Neuronal stem cell (in vitro differentiated cells): ENCODE measurements around the gene STK39.

Experiments used
- DNase-seq: peaks from one replicate; pipeline ENCODE4 v3.0.0-alpha.2; 2013; ENCODE audit warnings: low spot score
- H2AFZ ChIP-seq: one replicate; pipeline ENCODE4 v1.6.1; 2013; ENCODE audit warnings: mild to moderate bottlenecking, low read length, inconsistent platforms
- H2AK5ac ChIP-seq: 2 replicates; pipeline ENCODE4 v1.6.1; 2013; ENCODE audit warnings: low read depth, mild to moderate bottlenecking, inconsistent platforms, low read length, moderate library complexity, mixed read lengths
- H2BK120ac ChIP-seq: 2 replicates; pipeline ENCODE4 v1.6.1; 2013; ENCODE audit warnings: low read depth, mild to moderate bottlenecking, inconsistent platforms, low read length, moderate library complexity, mixed read lengths
- H2BK12ac ChIP-seq: one replicate; pipeline ENCODE4 v1.6.1; 2013; ENCODE audit warnings: low read length, inconsistent platforms
- H2BK15ac ChIP-seq: 2 replicates; pipeline ENCODE4 v1.6.1; 2013; ENCODE audit warnings: mild to moderate bottlenecking, low read length, inconsistent platforms, mixed read lengths
- H2BK5ac ChIP-seq: one replicate; pipeline ENCODE4 v1.6.1; 2013; ENCODE audit warnings: inconsistent platforms, mild to moderate bottlenecking, low read length, moderate library complexity
- H3K14ac ChIP-seq: one replicate; pipeline ENCODE4 v1.6.1; 2013; ENCODE audit warnings: low read length, inconsistent platforms
- H3K18ac ChIP-seq: 2 replicates; pipeline ENCODE4 v1.6.1; 2013; ENCODE audit warnings: low read length, inconsistent platforms
- H3K23ac ChIP-seq: 2 replicates; pipeline ENCODE4 v1.6.1; 2013; ENCODE audit warnings: low read depth, mild to moderate bottlenecking, mixed read lengths, low read length, inconsistent platforms; ENCODE audit not compliant: poor library complexity
- H3K27ac ChIP-seq: replicated peaks from 3 replicates; pipeline ENCODE4 v1.5.1; 2013; ENCODE audit warnings: low read length, inconsistent platforms
- H3K27me3 ChIP-seq, 3 experiments: 2 replicates each; pipeline ENCODE4 v1.6.1; 2013; ENCODE audit warnings: low read length in 3 of 3, mild to moderate bottlenecking in 2 of 3, inconsistent platforms in 1 of 3, low read depth in 1 of 3, mixed read lengths in 1 of 3, moderate library complexity in 1 of 3; ENCODE audit not compliant: control insufficient read depth in 3 of 3, insufficient read depth in 3 of 3
- H3K36me3 ChIP-seq, 2 donors: replicated peaks in 1 of 2; 2 replicates each; pipeline ENCODE4 v1.6.1; 2013; ENCODE audit warnings: low read length in 2 of 2; ENCODE audit not compliant: control insufficient read depth in 2 of 2, insufficient read depth in 2 of 2
- H3K4ac ChIP-seq: 2 replicates; pipeline ENCODE4 v1.6.1; 2013; ENCODE audit warnings: inconsistent platforms, mild to moderate bottlenecking, low read length, moderate library complexity
- H3K4me1 ChIP-seq, 2 donors: 1 replicate in 1 of 2; 2 replicates in 1 of 2; pipeline ENCODE4 v1.6.1; 2013; ENCODE audit warnings: low read length in 2 of 2, low read depth in 1 of 2; ENCODE audit not compliant: control insufficient read depth in 2 of 2, insufficient read depth in 1 of 2
- H3K4me2 ChIP-seq: one replicate; pipeline ENCODE4 v1.6.1; 2013; ENCODE audit warnings: mild to moderate bottlenecking, low read length, inconsistent platforms; ENCODE audit not compliant: insufficient read depth, poor library complexity, severe bottlenecking
- H3K4me3 ChIP-seq, 2 donors: 2 replicates each; pipeline ENCODE4 v1.5.1; 2013; ENCODE audit warnings: low read length in 2 of 2, mild to moderate bottlenecking in 2 of 2, inconsistent platforms in 1 of 2, moderate library complexity in 1 of 2
- H3K79me1 ChIP-seq: one replicate; pipeline ENCODE4 v1.6.1; 2013; ENCODE audit warnings: low read depth, mild to moderate bottlenecking, inconsistent platforms, low read length, moderate library complexity
- H3K9ac ChIP-seq: one replicate; pipeline ENCODE4 v1.6.1; 2013; ENCODE audit warnings: mild to moderate bottlenecking, low read depth, low read length, inconsistent platforms; ENCODE audit not compliant: poor library complexity
- H3K9me3 ChIP-seq, 2 donors: replicated peaks in 1 of 2; 2 replicates each; pipeline versions ENCODE3 to v1.6.1; 2013; ENCODE audit warnings: low read length in 2 of 2, mild to moderate bottlenecking in 2 of 2, inconsistent platforms in 1 of 2, low read depth in 1 of 2, mixed read lengths in 1 of 2, moderate library complexity in 1 of 2; ENCODE audit not compliant: control insufficient read depth in 2 of 2, insufficient read depth in 1 of 2
- H4K8ac ChIP-seq: one replicate; pipeline ENCODE4 v1.6.1; 2013; ENCODE audit warnings: low read depth, mild to moderate bottlenecking, inconsistent platforms, low read length, moderate library complexity
- H4K91ac ChIP-seq: one replicate; pipeline ENCODE4 v1.6.1; 2013; ENCODE audit warnings: low read length, low read depth, mild to moderate bottlenecking, inconsistent platforms; ENCODE audit not compliant: poor library complexity
- WGBS, 2 donors: extraction: QIAGEN DNeasy Blood & Tissue Kit; methylation state at CpG; one replicate each; pipeline ENCODE4 v1.1.7; 2013; ENCODE audit warnings: missing lambda C conversion rate in 2 of 2, mixed read lengths in 1 of 2; ENCODE audit not compliant: insufficient read length in 2 of 2, insufficient replicate concordance in 1 of 2; ENCODE audit errors: extremely low coverage in 2 of 2; 5-methylcytosine and 5-hydroxymethylcytosine counted together

The STK39 gene

GRCh38 chr2:168053676-168054075 lies 193.7 kb downstream of the STK39 start:
- Histone ChIP-seq H3K9me3 (no peaks in the 10 kb centered on the region), H2BK120ac (no peak overlapping the region), H3K9ac (no peak overlapping the region), H2AK5ac (no peak overlapping the region), H3K27ac (no peak overlapping the region), H3K23ac (no peak overlapping the region), H3K4me1 (peaks cover 5 to 9% of the 10 kb centered on the region in 2 donors), H3K79me1 (no peaks in the 10 kb centered on the region), H3K36me3 (peaks cover 0 to 3% of the 10 kb centered on the region in 2 donors), H4K8ac (no peak overlapping the region), H3K14ac (no peak overlapping the region), H2BK12ac (no peak overlapping the region), H4K91ac (no peak overlapping the region), H2BK5ac (no peak overlapping the region), H3K4me2 (no peak overlapping the region), H3K27me3 (no peaks in the 10 kb centered on the region), H3K4me3 (no peak overlapping the region), H2AFZ (no peak overlapping the region), H2BK15ac (no peak overlapping the region), H3K18ac (no peak overlapping the region), H3K4ac (no peak overlapping the region)
- DNase-seq, result no peak
- 100% methylated on average over 1 of the region's 3 CpGs; no CpG with 5 or more reads in 1 of the 2 donors for WGBS, 2 donors

- no peaks in the 10 kb centered on the region for H3K9me3 ChIP-seq
- no peak for DNase-seq
- H4K91ac ChIP-seq, result no peak overlapping the region
- H2BK120ac ChIP-seq, result no peak overlapping the region
- no peak overlapping the region for H3K14ac ChIP-seq
- no peak overlapping the region for H3K27ac ChIP-seq
- no peak overlapping the region for H2AFZ ChIP-seq
- H3K4me1 ChIP-seq, result peaks cover 5 to 9% of the 10 kb centered on the region in 2 donors
- no peak overlapping the region for H2BK12ac ChIP-seq
- peaks cover 0 to 3% of the 10 kb centered on the region in 2 donors for H3K36me3 ChIP-seq
- no peak overlapping the region for H3K4ac ChIP-seq
- H3K4me3 ChIP-seq, result no peak overlapping the region
- no CpG with 5 or more reads among the region's 4 CpGs for WGBS, 2 donors
- H4K8ac ChIP-seq, result no peak overlapping the region
- H3K27me3 ChIP-seq, result no peaks in the 10 kb centered on the region
- no peak overlapping the region for H3K9ac ChIP-seq
- H3K79me1 ChIP-seq, result no peaks in the 10 kb centered on the region
- no peak overlapping the region for H3K18ac ChIP-seq
- no peak overlapping the region for H2AK5ac ChIP-seq
- H2BK15ac ChIP-seq, result no peak overlapping the region
- no peak overlapping the region for H2BK5ac ChIP-seq
- H3K23ac ChIP-seq, result no peak overlapping the region
- H3K4me2 ChIP-seq, result no peak overlapping the region
Measured at GRCh38 chr2:168052773-168053172, 194.6 kb downstream of the STK39 start.

- no peak overlapping the region for H3K4me2 ChIP-seq
- no peak overlapping the region for H2AK5ac ChIP-seq
- H3K27me3 ChIP-seq, result no peaks in the 10 kb centered on the region
- H2BK12ac ChIP-seq, result no peak overlapping the region
- H3K9ac ChIP-seq, result no peak overlapping the region
- H3K79me1 ChIP-seq, result no peaks in the 10 kb centered on the region
- H4K91ac ChIP-seq, result no peak overlapping the region
- no peak overlapping the region for H3K18ac ChIP-seq
- no CpG with 5 or more reads among the region's 2 CpGs for WGBS, 2 donors
- H3K4me3 ChIP-seq, result no peak overlapping the region
- no peaks in the 10 kb centered on the region for H3K9me3 ChIP-seq
- H3K4ac ChIP-seq, result no peak overlapping the region
- no peak overlapping the region for H2BK15ac ChIP-seq
- no peak overlapping the region for H3K23ac ChIP-seq
- no peak overlapping the region for H2BK5ac ChIP-seq
- H3K27ac ChIP-seq, result no peak overlapping the region
- peaks cover 0 to 2% of the 10 kb centered on the region in 2 donors for H3K36me3 ChIP-seq
- peaks cover 7% of the 10 kb centered on the region in 2 donors for H3K4me1 ChIP-seq
- no peak overlapping the region for H4K8ac ChIP-seq
- H2BK120ac ChIP-seq, result no peak overlapping the region
- no peak overlapping the region for H3K14ac ChIP-seq
- H2AFZ ChIP-seq, result no peak overlapping the region
- no peak for DNase-seq
Measured at GRCh38 chr2:168050377-168050776, 197.0 kb downstream of the STK39 start.

- Histone ChIP-seq H3K23ac (no peak overlapping the region), H2BK120ac (no peak overlapping the region), H2AK5ac (no peak overlapping the region), H3K9ac (no peak overlapping the region), H3K79me1 (no peaks in the 10 kb centered on the region), H3K4me3 (no peak overlapping the region), H3K18ac (no peak overlapping the region), H3K36me3 (no peaks in the 10 kb centered on the region), H3K9me3 (no peaks in the 10 kb centered on the region), H3K4me1 (peaks cover 7 to 8% of the 10 kb centered on the region in 2 donors), H2BK15ac (no peak overlapping the region), H3K27ac (no peak overlapping the region), H3K14ac (no peak overlapping the region), H2BK12ac (no peak overlapping the region), H4K8ac (no peak overlapping the region), H4K91ac (no peak overlapping the region), H3K4ac (no peak overlapping the region), H2BK5ac (no peak overlapping the region), H3K27me3 (no peaks in the 10 kb centered on the region), H2AFZ (no peak overlapping the region), H3K4me2 (no peak overlapping the region)
- no CpG with 5 or more reads among the region's 2 CpGs for WGBS, 2 donors
- no peak for DNase-seq
Measured at GRCh38 chr2:168049609-168050008, 197.8 kb downstream of the STK39 start.
